Astrocyte (in vitro differentiated cells and primary cell): ENCODE results near the gene SMR3B.

ENCODE experiments used
- EZH2 ChIP-seq: IDR thresholded peaks from 2 replicates; pipeline ENCODE4 v1.6.1; 2012; ENCODE audit warnings: mild to moderate bottlenecking, low read length, inconsistent platforms; ENCODE audit not compliant: insufficient read depth
- TF ChIP-seq, protein P1 (sequence below): IDR thresholded peaks from 2 replicates; pipeline ENCODE4 v1.5.1; 2011; ENCODE audit warnings: low read depth, mild to moderate bottlenecking, inconsistent platforms, low read length, moderate library complexity; ENCODE audit not compliant: insufficient read depth

DNA sequence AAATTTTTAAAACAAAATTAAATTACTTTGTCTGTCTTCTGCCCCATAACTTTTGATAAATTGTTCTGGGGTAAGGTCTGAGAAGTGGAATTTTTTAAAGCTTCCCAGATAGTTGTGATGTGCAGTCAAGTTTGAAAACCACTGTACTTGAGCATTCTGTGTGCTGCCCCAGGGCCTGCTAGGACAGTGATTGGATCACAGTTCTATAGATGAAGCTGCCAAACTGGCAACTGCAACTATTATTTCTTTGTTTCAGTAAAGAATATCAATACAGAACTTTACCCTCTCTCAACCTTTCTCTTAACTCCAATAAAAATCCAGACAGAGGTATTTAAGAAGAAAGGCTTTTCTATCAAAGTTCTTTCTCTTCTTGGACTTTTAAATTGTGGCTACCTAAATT lies 14.6 kb downstream of the SMR3B start, which contains the start of gene OPRPN:
- TF ChIP-seq, protein P1, sequence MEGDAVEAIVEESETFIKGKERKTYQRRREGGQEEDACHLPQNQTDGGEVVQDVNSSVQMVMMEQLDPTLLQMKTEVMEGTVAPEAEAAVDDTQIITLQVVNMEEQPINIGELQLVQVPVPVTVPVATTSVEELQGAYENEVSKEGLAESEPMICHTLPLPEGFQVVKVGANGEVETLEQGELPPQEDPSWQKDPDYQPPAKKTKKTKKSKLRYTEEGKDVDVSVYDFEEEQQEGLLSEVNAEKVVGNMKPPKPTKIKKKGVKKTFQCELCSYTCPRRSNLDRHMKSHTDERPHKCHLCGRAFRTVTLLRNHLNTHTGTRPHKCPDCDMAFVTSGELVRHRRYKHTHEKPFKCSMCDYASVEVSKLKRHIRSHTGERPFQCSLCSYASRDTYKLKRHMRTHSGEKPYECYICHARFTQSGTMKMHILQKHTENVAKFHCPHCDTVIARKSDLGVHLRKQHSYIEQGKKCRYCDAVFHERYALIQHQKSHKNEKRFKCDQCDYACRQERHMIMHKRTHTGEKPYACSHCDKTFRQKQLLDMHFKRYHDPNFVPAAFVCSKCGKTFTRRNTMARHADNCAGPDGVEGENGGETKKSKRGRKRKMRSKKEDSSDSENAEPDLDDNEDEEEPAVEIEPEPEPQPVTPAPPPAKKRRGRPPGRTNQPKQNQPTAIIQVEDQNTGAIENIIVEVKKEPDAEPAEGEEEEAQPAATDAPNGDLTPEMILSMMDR, result no peak
- TF ChIP-seq EZH2, result no peak
